GM18951 (cell line): ENCODE results near the gene PTPRG.

Experiments used
- POLR2A ChIP-seq: IDR thresholded peaks from 4 replicates; pipeline ENCODE4 v1.6.1; 2011; ENCODE audit warnings: mild to moderate bottlenecking; ENCODE audit not compliant: insufficient read length, insufficient read depth; ENCODE audit errors: extremely low read depth
- in situ Hi-C: fragments of 300-500 bp; cut with MboI; formaldehyde crosslinking; loops from one replicate; pipeline ENCODE4 v1.12.0; 2022; ENCODE audit warnings: low sequenced_read_pairs, mixed read lengths, inconsistent platforms; ENCODE audit not compliant: unreplicated experiment

PTPRG gene

GRCh38 chr3:61826161-61826560, 264.8 kb downstream of the PTPRG start:
- TF ChIP-seq POLR2A = no peak
- in situ Hi-C loops = no loop called here

- no peak for TF ChIP-seq POLR2A
- in situ Hi-C loops = no loop called here
Measured at GRCh38 chr3:61828184-61828874, 267.0 kb downstream of the PTPRG start.

GRCh38 chr3:61828880-61829721, 267.7 kb downstream of the PTPRG start:
- no peak for TF ChIP-seq POLR2A
- in situ Hi-C loops = no loop called here

GRCh38 chr3:61829722-61830350, 268.5 kb downstream of the PTPRG start:
- TF ChIP-seq POLR2A = no peak
- in situ Hi-C loops = no loop called here

- no peak for TF ChIP-seq POLR2A
- in situ Hi-C loops = no loop called here
Measured at GRCh38 chr3:61831973-61832372, 270.6 kb downstream of the PTPRG start.

- in situ Hi-C loops = no loop called here
- TF ChIP-seq POLR2A = no peak
Measured at GRCh38 chr3:61832375-61833229, 271.2 kb downstream of the PTPRG start.

- no peak for TF ChIP-seq POLR2A
- in situ Hi-C loops = no loop called here
Measured at GRCh38 chr3:61839256-61839655, 277.9 kb downstream of the PTPRG start.

GRCh38 chr3:61841111-61841845, 279.9 kb downstream of the PTPRG start:
- in situ Hi-C loops = no loop called here
- TF ChIP-seq POLR2A = no peak

- no peak for TF ChIP-seq POLR2A
- in situ Hi-C loops = no loop called here
Measured at GRCh38 chr3:61841988-61842387, 280.6 kb downstream of the PTPRG start.

- in situ Hi-C loops = no loop called here
- TF ChIP-seq POLR2A = no peak
Measured at GRCh38 chr3:61844346-61844745, 283.0 kb downstream of the PTPRG start.

- no peak for TF ChIP-seq POLR2A
- in situ Hi-C loops = no loop called here
Measured at GRCh38 chr3:61846488-61846887, 285.1 kb downstream of the PTPRG start.

- TF ChIP-seq POLR2A = no peak
- in situ Hi-C loops = no loop called here
Measured at GRCh38 chr3:61847784-61848462, 286.6 kb downstream of the PTPRG start.
